ENCODE results near the gene WWOX.

Gene WWOX

DNA sequence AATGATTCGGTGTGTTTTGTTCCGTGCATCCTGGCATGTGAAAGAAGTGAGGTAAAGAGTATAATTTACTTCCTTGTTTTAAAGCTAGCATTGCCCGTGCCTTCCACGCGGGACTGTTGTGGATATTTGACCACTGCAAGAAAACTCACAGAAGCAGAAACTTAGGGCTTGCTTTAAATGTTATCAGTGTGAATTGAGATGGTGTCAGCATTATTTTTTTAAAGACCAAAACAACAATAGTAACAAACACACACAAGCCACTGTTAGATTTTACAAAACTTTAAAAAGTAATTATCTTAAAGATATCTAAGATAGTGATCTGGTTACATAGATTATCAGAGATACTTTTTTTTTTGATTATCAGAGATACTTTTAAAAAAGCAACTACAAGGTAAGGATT, 47.4 kb downstream of the WWOX start:
- DNase-seq (ENCODE audit: low spot score), result no peak

DNA sequence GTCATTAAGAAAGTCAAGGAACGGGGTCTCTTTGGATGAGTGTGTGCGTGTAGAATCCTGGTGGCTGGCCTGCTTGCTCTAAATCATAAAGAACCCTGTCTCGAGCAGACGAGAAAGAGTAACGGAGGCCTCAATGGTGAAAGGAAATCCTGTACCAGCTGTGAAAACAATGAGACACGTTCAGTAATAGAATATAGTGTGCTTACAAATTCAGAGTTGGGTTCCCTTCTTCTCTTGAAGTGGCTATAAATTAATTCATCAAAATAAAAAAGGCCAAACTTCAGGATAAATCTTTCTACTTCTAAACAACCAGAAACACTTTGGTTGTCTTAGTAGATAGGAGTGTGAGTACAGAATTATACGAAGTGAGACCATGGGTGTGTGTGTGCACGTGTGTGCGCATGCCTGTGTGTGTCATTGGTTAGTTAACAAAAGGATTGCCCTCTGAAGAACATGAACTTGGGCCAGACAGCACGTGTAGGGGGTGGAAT, 48.5 kb downstream of the WWOX start:
- no peak for DNase-seq (ENCODE audit: low spot score)

DNA sequence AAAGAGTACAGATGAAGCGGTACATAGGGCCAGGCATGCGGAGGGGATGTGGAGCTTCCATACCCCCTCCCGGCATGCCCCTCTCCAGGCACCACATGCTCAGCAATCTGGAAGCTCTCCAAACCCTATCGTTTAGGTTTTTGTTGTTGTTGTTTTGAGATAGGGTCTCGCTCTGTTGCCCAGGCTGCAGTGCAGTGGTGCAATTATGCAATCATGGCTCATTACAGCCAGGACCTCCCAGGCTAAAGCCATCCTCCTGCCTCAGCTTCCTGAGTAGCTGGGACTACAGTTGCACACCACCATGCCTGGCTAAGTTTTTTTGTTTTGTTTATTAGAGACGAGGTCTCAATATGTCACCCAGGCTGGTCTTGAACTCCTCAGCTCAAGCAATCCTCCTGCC, 50.8 kb downstream of the WWOX start:
- no peak for DNase-seq (ENCODE audit: low spot score)

DNA sequence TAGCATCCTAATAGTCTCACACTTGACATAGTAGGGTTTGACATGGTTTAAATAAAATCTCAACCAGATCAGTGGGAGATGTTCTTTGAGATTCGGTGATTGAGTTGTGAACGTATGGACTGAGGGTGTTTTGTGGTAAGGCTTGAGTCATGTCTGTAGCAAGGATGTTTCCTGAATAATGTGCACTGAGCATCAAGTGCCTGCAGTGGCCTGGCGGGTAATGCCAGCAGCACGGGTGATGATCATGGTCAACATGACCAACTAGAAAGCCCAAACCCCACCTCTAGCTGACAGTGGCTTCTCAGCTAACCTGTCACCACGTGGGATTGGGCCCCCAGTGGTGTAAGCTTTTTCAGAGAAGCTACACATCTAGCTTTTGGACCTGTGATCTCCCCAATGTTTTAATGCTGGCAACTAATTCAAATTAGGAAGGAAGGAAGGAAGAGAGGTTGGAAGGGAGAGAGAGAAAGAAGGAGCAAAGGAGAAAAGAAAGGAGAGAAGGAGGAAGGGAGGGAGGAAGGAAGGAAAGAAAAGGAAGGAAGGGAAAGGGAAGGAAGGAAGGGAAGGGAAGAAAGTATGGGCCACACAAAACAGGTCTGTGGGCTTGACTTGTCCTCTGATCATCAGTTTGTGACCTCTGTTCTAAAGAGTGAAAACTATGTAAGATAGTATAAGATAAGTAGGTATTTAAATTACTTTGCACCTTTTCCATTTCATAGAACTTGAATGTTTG, 55.4 kb downstream of the WWOX start:
- DNase-seq (ENCODE audit: low spot score), result no peak

DNA sequence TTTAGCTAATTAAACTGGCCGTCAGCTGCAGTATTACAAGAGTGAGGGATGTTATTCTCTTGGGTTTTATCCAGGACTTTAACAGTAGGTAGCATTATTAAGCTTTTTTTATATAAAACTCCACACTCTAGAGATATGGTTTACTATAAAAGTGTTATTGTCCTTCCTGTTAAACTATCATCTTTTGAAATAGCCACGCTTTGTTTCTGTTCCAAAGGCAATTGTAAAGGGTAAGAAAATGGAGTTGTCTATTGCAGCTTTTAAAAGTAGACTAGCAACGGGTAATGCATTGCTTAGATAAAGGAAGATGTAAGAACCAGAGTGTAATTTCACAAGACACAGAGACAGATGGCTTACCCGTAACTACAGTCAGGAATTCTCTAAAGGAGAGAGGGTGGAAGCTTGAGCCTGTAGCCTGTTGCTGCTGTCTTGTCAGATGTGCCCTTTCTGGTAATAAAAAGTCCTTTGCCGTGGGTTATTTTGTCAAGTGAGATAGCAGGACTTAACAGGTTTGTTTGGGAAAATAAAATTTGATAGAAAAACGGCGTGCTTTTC, 56.4 kb downstream of the WWOX start:
- no peak for DNase-seq (ENCODE audit: low spot score)

DNA sequence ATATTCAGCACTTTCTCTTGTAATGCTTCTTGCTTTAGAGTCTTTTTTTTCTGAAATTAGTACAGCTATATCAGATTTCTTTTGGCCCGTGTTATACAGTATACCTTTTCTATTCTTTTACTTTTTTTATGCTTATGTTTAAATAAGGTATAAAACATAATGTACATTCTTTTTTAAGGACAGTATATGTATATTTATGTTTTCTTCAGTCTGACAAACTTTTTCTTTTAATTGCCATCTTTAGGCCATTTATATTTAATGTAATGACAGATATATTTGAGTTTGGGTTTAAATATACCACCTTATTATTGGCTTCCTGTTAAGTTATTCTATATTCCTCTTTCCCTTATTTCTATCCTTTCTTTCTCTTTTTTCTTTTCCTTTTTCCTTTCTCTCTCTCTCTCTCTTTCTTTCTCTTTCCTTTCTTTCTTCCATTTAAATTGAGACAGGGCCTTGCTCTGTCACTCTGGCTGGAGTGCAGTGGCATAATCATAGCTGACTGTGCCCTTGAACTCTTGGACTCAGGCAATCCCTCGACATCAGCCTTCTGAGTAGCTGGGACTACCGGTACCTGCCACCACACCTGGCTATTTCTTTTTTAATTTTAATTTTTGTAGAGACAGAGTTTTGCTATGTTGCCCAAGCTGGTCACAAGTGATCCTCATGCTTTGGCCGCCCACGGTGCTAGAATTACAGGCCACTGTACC, 61.7 kb downstream of the WWOX start:
- no peak for DNase-seq (ENCODE audit: low spot score)

DNA sequence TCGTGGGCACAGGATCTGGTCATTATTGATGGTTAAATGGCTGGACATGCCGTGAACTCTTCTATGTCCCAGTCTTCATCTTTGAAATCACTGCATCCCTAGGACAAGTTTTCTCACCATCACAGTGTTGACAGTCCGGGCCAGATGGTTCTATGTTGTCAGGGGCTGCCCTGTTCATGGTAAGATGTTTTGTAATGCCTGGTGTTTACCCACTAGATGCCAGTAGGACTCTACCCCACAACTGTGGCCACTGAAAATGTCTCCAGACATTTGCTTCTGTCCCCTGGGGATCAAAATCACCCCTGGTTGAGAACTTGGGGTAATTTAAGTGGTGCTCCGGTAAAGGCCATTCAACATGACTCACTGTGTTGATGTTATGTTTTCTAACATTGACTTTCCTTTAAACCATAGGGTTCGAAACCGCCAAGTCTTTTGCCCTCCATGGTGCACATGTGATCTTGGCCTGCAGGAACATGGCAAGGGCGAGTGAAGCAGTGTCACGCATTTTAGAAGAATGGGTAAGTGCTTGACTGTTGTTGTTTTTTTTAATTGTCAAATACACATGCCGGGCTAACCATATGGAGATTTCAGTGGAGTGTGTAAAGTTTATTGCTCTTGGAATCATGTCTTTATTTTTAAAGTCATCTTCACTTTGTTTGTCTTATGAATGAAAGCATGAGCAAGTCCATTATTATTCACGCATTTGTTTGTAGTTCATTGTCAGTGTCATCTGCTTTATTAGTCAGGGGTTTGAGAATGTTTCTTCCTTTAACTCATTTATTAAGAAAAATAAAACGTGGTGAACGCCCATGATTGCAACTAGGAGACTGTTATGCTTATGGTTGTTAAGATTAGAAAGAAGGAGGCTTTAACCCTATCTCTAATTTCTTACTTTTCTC, 64.6 kb downstream of the WWOX start:
- DNase-seq (ENCODE audit: low spot score), result no peak

DNA sequence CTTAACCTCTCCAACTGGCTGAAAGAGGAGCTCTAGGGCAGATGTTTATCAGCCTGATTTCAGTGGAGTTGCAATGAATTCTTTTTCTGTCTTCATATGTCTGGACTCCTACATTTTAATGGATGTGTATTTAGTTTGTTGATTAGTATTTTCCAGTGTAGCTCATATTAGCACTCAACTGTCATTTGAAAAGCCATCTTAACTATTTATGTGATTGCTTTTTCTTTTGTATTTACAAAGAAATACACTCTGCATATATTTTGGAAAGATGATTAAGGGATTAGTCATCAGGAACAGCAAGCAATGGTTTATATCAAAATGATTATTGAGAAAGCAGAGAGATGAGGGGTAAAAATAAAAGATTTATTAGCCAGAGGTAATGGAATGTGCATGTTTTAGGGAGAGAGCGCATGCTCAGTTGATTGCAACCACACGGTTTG, 71.1 kb downstream of the WWOX start:
- DNase-seq (ENCODE audit: low spot score), result no peak

DNA sequence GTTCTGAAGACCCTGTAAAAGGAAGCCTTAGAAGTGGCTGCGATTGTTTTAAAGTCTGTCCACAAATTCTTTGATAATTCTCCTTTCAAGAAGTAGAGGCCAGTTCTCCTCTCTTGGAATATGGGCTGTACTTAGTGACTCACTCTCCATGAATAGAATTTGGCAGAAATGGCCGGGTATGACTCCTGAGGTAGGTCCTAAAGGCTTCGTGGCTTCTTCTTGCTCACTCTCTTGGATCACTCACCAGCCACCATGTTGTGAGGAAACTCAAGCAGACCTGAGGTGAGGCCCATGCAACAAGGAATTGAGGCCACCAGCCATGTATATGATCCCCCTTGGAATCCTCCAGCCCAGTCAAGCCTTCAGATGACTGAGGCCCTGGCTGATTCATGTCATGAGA, 75.8 kb downstream of the WWOX start:
- DNase-seq (ENCODE audit: low spot score), result no peak

DNA sequence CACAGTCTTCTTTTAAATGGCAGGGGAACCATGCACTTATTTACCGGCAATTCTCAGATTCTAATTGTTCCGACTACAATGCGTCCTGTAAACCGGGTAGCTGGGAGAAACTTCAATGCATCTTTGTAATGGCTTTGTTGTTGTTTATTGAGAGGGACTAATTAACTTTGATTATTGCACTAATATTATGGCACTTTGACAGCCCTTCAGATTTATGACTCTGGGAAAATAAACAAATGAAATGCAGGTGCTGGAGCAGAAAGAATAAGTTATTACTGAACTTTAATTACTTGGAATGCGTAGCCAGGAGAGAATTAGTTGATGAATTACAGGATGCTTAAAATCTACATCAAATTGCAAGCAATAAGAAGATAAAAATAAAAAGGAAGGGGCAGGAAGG, 77.0 kb downstream of the WWOX start:
- DNase-seq (ENCODE audit: low spot score), result no peak

DNA sequence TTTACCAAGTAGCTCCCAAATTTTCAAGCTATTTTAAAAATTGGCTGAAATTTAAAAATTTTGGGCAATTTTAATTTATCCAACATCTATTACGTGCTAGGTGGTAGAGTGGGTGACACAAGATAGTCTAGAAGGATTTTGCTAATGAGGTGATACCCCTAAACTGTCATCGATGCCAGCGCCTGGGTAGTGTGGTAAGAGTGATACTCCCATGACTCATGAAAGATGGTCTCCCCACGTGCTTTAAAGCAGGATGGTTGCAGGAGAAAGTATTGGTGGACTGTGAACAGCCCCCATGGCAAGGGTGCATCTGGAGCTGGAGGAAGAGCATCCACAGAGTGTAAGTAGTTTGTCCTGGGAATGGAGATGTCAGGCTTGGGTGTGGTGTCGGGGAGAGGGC, 77.8 kb downstream of the WWOX start:
- DNase-seq (ENCODE audit: low spot score), result no peak

DNA sequence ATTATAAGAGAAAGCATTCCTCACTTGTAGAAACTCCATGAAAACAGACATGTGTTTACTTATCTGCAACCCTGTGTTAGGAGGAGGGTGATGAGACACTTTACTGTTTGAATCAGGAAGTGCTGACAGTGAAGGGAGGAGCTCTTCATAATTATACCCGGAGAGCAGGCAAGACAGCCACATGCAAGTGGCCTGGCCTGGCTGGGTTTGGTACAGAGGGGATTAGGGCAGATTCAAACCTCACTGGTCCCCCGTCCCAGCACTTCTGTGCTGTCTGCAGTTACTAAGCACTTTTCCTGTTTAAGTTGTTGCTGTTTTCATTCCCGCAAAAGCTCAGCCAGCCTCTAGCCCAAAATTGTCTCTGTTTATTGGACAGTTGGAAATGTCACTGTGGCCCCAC, 78.5 kb downstream of the WWOX start:
- DNase-seq (ENCODE audit: low spot score), result no peak

DNA sequence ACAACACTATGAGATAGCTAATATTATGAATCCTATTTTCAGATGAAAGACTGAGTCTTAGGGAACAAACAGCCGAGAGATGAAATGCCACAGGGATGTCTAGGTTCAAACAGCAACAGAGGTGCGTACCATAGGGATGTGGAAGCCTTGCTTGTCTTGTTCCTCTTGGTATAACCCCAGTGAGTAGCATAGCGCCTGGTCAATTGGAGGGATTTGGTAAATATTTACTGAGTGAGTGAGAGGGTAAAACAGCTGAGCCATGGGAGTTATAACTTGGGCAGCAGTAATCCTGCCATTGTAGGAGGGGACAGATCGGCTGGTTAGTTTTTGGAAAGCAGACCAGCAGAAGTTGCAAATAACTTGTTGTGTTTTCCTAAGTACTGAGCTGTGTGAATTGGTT, 80.2 kb downstream of the WWOX start:
- DNase-seq (ENCODE audit: low spot score), result no peak

DNA sequence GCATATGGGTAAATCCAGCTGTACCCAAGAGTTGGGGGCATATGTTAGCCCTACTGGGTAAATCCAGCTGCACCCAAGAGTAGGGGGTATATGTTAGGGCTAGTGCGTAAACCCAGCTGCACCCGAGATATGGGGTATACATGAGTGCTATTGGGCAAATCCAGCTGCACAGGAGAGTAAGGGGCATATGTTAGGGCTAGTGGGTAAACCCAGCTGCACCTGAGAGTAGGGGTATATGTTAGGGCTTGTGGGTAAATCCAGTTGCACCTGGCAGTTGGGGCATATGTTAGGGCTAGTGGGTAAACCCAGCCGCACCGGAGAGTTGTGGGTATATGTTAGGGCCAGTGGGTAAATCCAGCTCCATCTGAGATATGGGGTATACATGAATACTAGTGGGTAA, 80.9 kb downstream of the WWOX start:
- no peak for DNase-seq (ENCODE audit: low spot score)

DNA sequence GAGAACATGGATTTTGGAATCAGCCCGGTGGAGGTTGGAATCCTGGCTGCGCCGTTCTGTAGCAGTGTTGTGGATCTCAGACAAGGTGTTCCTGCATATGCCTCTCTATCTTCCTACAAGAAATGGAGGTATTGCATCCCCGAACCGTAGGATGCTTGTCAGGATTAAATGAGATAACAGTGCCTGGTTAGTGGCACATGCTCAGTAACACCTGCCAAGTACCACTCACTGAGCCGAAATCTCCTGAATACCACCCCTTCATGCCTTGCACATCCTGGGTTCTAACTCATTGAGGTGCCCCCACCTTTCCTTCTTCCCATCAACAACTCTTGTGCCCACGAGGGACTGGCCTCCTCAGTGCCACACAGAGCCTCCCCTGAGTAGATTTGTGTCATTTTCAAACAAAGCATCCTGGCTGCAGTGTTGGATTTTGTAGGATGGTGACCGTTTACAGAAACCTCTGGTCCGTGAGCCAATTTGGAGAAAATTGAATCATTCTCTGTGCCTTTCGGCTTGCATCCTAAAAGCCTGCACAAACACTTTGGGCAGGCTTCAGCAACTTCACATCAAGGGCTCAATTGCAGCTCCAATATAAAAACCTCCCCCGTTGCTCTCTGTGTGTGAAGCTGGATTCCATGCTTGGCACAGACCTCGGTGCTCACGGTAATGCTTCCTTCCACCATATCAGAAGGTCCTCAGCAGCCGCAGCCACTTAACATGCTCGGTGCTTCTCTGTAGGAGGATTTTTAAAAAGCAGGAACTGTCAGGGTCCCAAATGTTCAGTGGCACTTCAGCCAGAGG, 84.2 kb downstream of the WWOX start:
- no peak for DNase-seq (ENCODE audit: low spot score)

DNA sequence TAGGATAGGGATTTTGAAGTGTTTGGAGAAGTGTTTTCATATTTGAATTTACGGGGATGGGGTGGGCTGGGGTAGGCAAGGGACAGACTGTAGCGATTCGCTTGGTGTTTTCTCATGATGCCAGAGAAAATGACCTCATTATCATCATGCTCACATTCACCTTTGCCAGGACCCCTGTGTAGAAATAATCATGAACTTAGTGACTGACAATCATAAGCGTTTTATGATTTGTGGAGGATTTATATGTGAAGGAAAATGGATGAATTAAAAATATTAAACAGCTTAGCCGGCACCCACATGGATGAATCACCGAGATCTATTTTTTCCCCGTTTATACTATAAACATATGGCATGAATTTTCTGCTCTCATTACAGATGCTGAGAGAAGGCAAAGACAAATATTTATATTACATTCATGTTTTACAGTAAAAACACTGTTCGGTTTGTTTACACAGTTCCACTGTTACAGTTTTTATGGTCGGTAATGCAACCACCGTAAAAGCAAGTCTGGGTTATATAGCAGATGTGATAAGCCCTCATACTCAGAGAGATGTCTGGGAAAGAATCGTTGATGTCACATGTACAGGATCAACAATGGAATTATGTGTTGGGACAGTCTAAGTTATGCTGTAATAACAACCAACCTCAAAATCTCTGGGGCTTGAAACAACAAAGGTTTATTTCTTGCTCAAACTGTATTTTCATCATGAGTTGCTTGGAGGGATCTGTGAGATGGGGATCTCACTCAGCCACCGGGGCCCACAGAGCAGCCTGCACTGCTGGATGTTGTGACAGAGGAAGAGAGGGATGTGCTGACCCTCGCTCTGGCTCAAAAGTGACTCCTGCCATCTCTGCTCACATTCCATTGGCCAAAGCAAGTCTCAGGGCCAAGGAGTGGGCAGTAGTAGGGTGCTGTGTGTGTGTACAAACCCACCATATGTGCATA, 85.1 kb downstream of the WWOX start:
- DNase-seq (ENCODE audit: low spot score), result no peak

DNA sequence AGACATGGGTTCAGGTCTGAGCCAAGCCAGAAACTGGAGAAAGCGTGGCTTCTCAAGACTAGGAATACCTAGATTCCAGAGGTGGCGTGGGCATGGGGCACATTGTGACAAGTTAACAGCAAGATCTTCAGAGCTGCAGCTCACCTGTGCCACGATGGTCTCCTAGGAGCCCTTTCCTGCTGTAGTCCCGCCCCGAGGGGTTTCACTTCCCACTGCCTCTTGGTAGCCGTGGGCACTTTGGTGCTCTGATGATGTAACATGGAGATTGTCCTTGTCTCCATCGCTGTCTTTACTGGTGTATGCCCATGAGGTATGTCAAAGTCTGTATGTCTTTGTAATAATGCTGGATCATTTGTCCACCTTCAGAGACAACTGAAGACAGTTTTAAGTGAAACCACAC, 89.7 kb downstream of the WWOX start:
- no peak for DNase-seq (ENCODE audit: low spot score)

DNA sequence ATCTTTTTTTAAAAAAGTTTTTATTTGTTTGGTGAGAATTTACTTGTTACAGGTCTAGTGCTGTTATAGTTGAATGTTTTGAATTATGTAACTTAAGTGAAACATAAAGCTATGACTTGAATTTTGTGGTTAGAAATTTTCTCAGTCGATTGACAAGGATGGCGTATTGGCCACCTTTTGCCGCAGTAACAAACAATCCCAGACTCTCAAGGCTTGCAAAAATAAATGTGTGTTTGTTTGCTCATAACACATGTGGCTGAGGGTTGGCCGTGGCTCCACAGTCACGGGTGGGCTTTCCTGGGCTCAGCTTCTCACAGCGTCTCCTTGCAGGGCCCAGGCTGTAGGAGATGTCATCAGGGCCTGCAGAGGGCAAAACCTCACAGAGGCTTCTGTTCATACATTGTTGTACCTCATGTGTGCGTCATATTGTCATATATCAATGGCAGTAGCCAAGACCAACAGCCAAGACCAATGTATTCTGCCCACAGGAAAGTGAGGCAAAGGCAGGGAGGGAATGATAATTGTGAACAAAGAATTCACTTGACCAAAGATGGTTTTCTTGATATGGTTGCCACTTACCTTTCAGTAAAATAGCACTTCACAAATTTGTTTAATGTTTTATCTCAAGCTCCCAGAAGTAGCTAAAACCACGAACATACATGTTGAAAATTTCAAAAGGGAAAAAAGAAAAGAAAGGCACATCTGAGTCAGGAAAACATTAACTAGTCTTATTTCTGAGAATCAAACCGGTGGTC, 93.5 kb downstream of the WWOX start:
- no peak for DNase-seq (ENCODE audit: low spot score)

DNA sequence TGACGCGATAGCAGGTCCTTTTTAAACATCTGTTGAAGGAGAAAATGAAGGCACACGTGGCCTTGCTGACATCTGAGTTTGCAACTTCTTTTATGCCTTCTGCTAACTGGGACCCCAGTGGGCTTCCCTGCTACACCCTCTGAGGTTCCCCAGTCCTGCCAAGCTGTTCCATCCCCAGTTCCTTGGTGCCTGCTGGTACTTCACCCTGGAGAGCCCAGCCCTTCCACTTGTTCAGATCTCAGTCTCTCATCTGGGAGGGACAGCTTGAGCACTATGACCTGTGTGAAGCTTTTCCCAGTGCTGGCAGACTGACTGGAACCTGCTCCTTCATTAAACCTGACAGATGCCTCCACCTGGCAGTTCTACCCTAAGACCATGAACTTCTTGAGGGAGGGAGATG, 95.5 kb downstream of the WWOX start:
- DNase-seq (ENCODE audit: low spot score), result no peak

DNA sequence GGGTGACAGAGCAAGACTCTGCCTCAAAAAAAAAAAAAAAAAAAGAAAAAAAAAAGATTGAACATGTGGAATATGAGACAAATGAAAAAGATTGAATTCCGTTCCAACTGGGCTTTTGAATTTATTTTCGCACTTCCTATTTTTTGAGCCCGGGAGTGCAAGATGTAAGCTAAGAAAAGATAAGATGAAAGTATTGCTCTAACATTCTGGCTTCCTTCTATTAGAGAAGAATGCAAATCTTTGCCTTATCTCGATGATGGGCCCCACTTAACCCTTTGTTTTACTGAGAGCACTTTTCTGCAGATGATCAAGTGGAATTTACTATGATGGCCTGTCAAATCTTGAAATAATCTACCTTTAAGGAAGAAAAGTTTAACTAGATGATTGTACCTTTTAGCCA, 96.3 kb downstream of the WWOX start:
- DNase-seq (ENCODE audit: low spot score), result no peak

All from RKO (cell line).